ENCODE data around the gene EXOC3L1.

The EXOC3L1 gene

GRCh38 chr16:67166598-67167168 lies 23.3 kb downstream of the EXOC3L1 start:
- H3K27ac ChIP-seq, result no peak overlapping the region
- H4K20me1 ChIP-seq, result peaks cover 40% of the 10 kb centered on the region
- no peaks in the 10 kb centered on the region for H3K9me3 ChIP-seq
- no peak overlapping the region for H3K4me3 ChIP-seq
- peaks cover 66% of the 10 kb centered on the region for H3K4me1 ChIP-seq
- peaks cover 73% of the 10 kb centered on the region for H3K27me3 ChIP-seq
- H3K36me3 ChIP-seq, result no peaks in the 10 kb centered on the region
- H3K9ac ChIP-seq, result no peak overlapping the region
- TF ChIP-seq Cebpa-rat (IDR thresholded peaks at IDR 0.05), result no peak
- H3K4me2 ChIP-seq, result no peak overlapping the region

GRCh38 chr16:67166110-67166547 lies 23.8 kb downstream of the EXOC3L1 start:
- H3K4me3 ChIP-seq, result no peak overlapping the region
- no peaks in the 10 kb centered on the region for H3K9me3 ChIP-seq
- H3K9ac ChIP-seq, result no peak overlapping the region
- no peak for TF ChIP-seq Cebpa-rat (IDR thresholded peaks at IDR 0.05)
- H3K36me3 ChIP-seq, result no peaks in the 10 kb centered on the region
- no peak overlapping the region for H3K27ac ChIP-seq
- H3K4me1 ChIP-seq, result peaks cover 66% of the 10 kb centered on the region
- peaks cover 46% of the 10 kb centered on the region for H4K20me1 ChIP-seq
- H3K27me3 ChIP-seq, result peaks cover 78% of the 10 kb centered on the region
- H3K4me2 ChIP-seq, result no peak overlapping the region

GRCh38 chr16:67165121-67166078 lies 24.5 kb downstream of the EXOC3L1 start:
- peaks cover 46% of the 10 kb centered on the region for H4K20me1 ChIP-seq
- H3K27me3 ChIP-seq, result peaks cover 81% of the 10 kb centered on the region
- no peak overlapping the region for H3K27ac ChIP-seq
- peak overlapping the region; percentile 55; the same call in 1 of the 2 replicates for H3K4me3 ChIP-seq
- no peaks in the 10 kb centered on the region for H3K9me3 ChIP-seq
- TF ChIP-seq Cebpa-rat (IDR thresholded peaks at IDR 0.05), result no peak
- H3K9ac ChIP-seq, result no peak overlapping the region
- peaks cover 63% of the 10 kb centered on the region for H3K4me1 ChIP-seq
- no peaks in the 10 kb centered on the region for H3K36me3 ChIP-seq
- H3K4me2 ChIP-seq, result peak overlapping the region; percentile 81

GRCh38 chr16:67164599-67165061 lies 25.3 kb downstream of the EXOC3L1 start, which contains the start of gene HSF4:
HSF4 (plus strand) TSS chr16:67164745; CDS start chr16:67164812, 67 bp downstream.
- peaks cover 46% of the 10 kb centered on the region for H4K20me1 ChIP-seq
- H3K4me2 ChIP-seq, result peak within 1 kb of the TSS; percentile 81
- H3K4me3 ChIP-seq, result peak within 1 kb of the TSS; percentile 63
- H3K9me3 ChIP-seq, result no peaks in the 10 kb centered on the region
- H3K9ac ChIP-seq, result no peak within 1 kb of the TSS
- no peak for TF ChIP-seq Cebpa-rat (IDR thresholded peaks at IDR 0.05)
- H3K36me3 ChIP-seq, result no peaks in the 10 kb centered on the region
- H3K27me3 ChIP-seq, result peaks cover 81% of the 10 kb centered on the region
- no peak within 1 kb of the TSS for H3K27ac ChIP-seq
- peaks cover 57% of the 10 kb centered on the region for H3K4me1 ChIP-seq

GRCh38 chr16:67163999-67164558 lies 25.9 kb downstream of the EXOC3L1 start:
- no peak overlapping the region for H3K9ac ChIP-seq
- no peak for TF ChIP-seq Cebpa-rat (IDR thresholded peaks at IDR 0.05)
- H3K27ac ChIP-seq, result no peak overlapping the region
- peaks cover 81% of the 10 kb centered on the region for H3K27me3 ChIP-seq
- H3K9me3 ChIP-seq, result no peaks in the 10 kb centered on the region
- H3K4me1 ChIP-seq, result peaks cover 54% of the 10 kb centered on the region
- H3K4me3 ChIP-seq, result peak overlapping the region; percentile 63
- H3K4me2 ChIP-seq, result peak overlapping the region; percentile 81
- no peaks in the 10 kb centered on the region for H3K36me3 ChIP-seq
- H4K20me1 ChIP-seq, result peaks cover 50% of the 10 kb centered on the region

GRCh38 chr16:67163164-67163998 lies 26.6 kb downstream of the EXOC3L1 start:
- Histone ChIP-seq H3K36me3 (no peaks in the 10 kb centered on the region), H3K27me3 (peaks cover 75% of the 10 kb centered on the region), H4K20me1 (peaks cover 57% of the 10 kb centered on the region), H3K4me2 (peak overlapping the region; percentile 81), H3K9me3 (no peaks in the 10 kb centered on the region), H3K9ac (0 out of 2 replicates have a peak overlapping the region, but pooled peaks have one; percentile 10), H3K4me3 (peak overlapping the region; percentile 63), H3K4me1 (peaks cover 54% of the 10 kb centered on the region), H3K27ac (no peak overlapping the region)
- TF ChIP-seq Cebpa-rat (IDR thresholded peaks at IDR 0.05), result no peak

- H3K9ac ChIP-seq, result no peak overlapping the region
- H3K4me3 ChIP-seq, result peak overlapping the region; percentile 63
- H3K4me2 ChIP-seq, result peak overlapping the region; percentile 81
- H4K20me1 ChIP-seq, result peaks cover 65% of the 10 kb centered on the region
- H3K36me3 ChIP-seq, result no peaks in the 10 kb centered on the region
- no peak overlapping the region for H3K27ac ChIP-seq
- no peak for TF ChIP-seq Cebpa-rat (IDR thresholded peaks at IDR 0.05)
- peaks cover 62% of the 10 kb centered on the region for H3K4me1 ChIP-seq
- H3K27me3 ChIP-seq, result peaks cover 67% of the 10 kb centered on the region
- H3K9me3 ChIP-seq, result no peaks in the 10 kb centered on the region
Measured at GRCh38 chr16:67162506-67163163, 27.3 kb downstream of the EXOC3L1 start.

- Histone ChIP-seq H4K20me1 (peaks cover 75% of the 10 kb centered on the region), H3K9ac (no peak overlapping the region), H3K4me2 (peak overlapping the region; percentile 99), H3K4me1 (peaks cover 66% of the 10 kb centered on the region), H3K27me3 (peaks cover 57% of the 10 kb centered on the region), H3K9me3 (no peaks in the 10 kb centered on the region), H3K36me3 (no peaks in the 10 kb centered on the region), H3K27ac (no peak overlapping the region), H3K4me3 (peak overlapping the region; percentile 93; the same call in 1 of the 2 replicates)
- TF ChIP-seq Cebpa-rat (IDR thresholded peaks at IDR 0.05), result no peak
Measured at GRCh38 chr16:67161595-67162058, 28.3 kb downstream of the EXOC3L1 start.

Measured in BLaER1 (cell line).